GM18873 (cell line): ENCODE results near the gene PATJ.
A peak's percentile ranks its signal among the peaks of the same experiment; 100 is the strongest.
"Not testable (repeated sequence)": the region's sequence is repeated elsewhere in the genome, so short reads cannot be mapped to it uniquely, and the experiment has no call there.

Experiments used
- ATAC-seq: cut with Tn5 transposase; IDR thresholded peaks from one replicate; pipeline ENCODE4 v1.9.1; 2021; ENCODE audit warnings: mild to moderate bottlenecking, moderate library complexity, moderate number of reproducible peaks; ENCODE audit not compliant: unreplicated experiment, low FRiP score

PATJ gene

DNA sequence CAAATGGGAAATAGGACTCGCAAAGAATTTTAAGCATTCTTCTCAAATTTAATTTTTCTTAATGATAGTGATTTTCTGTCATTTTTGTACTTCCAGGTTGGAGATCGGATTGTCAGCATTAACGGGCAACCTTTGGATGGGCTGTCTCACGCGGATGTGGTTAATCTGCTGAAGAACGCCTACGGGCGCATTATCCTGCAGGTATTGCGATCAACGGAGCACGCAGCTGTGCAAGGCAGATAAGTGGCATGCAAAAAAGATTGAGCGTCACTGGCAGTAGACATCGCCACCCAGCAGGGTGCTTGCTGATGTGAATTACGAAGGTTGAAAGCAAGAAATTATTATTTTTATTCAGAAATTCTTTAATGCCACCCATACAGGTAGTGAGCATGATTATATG is 386.5 kb downstream of the PATJ start:
- ATAC-seq = no peak

DNA sequence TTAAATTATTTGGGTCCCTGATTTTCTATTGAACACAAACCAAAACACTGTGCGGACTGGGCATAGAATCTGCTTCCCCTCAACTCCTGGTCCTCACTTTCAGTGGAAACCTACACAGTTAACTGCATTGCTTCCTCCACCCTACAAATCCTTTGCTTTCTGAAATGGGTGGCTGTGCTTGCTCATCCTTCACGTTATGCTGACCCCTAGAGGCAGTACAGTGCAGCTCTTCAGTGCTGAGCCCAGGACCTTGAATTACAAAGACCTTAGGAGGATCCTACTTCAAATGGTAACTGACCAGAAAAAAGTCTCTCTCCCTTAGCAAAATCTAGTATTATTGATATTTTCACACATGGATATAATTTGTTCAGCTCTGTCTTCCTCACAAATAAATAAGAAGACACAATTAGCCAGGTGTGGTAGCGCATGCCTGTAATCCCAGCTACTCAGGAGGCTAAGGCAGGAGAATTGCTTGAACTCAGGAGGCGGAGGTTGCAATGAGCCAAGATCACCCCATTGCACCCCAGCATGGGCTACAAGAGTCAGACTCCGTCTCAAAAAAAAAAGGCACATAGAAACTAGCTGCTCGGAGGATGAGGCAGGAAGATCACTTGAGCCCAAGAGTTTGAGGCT is 388.9 kb downstream of the PATJ start:
- peak; percentile 52 for ATAC-seq

DNA sequence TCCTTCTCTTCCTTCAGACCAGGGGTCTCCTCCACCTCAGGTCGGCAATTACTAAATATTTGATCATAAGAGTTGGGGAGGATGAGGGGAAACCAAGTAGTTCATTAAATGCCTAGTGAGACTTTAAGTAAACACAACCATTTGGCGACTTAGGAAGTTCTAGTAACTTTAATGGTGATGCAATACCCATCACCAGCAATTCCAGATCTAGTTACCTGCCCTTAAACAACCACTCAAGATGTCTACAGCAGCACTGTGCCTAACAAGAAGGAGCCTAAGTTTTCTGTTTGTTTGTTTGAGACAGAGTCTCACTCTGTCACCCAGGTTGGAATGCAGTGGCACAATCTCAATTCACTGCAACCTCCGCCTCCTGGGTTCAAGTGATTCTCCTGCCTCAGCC is 395.7 kb downstream of the PATJ start:
- no peak for ATAC-seq

DNA sequence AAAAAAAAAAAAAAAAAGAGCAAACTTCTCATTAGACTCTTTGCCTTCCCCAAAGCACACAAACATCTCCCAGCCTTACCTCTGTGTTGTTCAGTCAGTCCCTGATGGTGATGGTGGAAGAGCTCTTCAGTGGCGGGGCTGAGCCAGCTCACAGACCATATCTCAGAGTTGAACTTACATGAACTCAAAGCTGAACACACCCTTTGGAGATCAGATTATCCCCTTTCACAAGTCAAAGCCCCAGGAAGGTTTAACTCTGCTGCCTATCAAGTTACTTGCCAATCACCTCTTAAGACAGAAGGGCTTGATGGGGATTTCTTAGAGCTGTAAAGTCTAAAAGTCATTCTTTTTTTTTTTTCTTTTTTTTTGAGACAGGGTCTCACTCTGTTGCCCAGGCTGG is 397.1 kb downstream of the PATJ start:
- no peak for ATAC-seq

DNA sequence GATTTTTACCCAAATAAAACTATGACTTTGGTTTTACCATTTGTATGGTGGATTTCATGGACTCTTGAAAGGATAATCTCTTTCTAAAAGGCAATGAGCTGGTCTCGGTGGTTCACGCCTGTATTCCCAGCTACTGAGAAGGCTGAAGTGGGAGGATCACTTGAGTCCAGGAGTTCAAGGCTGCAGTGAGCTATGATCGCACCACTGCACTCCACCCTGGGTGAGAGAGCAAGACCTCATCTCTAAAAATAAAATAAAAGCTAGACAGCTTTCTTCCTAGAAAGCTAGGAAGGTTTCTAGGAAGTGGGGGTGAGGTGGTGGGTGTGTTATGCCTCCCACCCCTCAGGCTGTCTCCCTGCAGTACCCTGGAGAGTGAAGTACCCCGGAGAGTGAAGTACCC is 398.4 kb downstream of the PATJ start:
- ATAC-seq = no peak

DNA sequence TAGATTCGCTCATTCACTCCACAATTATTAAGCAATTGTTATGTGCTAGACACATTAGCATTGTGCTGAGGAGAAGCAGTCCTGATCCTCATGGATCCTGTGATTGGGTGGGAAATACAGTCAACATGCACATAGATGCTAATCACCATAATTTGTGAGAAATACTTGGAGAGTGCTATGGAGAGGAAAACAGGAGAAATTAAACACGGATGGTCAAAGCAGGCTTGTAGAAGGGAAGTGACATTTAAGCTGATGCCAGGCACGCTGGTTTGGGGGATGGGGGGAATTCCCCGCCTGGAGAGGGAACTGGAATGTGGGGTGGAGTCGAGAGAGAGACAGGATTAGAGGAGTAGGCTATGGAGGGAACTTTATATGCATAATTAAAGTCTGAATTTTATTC is 400.2 kb downstream of the PATJ start:
- ATAC-seq = no peak

DNA sequence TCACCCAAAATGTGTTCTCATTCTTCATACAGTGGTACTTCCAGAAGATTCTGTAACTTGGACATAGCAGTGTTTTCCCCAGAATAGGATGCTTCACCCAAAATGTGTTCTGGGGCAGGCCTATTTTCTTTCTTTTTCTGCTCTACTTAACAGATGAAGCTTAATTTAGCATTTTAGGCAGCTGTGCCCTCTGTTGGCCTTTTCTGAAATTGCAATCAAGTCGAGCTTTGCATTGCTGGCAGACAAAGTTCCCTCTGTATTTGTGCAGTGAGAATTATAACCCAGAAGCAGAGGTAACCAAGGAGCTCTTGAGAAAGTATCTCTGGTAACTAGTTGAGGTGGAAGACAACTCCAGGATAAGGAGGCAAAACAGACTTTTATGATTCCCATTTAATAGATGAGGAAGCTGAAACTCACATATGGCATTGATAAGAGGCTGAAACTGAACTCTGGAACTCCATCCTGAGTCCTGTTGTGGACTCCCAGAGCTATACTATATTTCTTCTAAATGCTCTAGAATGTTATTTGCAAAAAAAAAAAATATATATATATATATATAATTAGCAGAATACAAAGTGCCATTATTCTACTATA is 402.1 kb downstream of the PATJ start:
- ATAC-seq = no peak

DNA sequence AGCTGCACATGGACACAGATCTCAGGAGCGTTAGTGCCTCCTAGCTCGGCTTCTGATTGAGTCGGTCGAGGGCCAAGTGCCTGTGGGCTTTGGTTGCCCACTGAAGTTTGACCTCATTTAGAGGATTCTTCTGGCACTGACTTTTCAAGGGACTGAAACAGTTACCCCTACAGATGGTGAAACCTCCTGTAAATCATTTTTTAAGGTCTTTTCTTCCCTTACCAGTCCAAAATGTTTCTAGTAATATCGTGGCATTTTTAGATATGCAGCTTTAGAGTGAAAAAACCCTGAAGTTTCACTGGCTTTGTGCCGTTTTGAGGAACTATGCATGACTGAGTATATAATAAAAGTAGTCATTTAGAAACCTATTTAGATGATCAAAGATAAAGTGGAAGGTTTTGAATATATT is 417.7 kb downstream of the PATJ start:
- peak; percentile 72 for ATAC-seq

DNA sequence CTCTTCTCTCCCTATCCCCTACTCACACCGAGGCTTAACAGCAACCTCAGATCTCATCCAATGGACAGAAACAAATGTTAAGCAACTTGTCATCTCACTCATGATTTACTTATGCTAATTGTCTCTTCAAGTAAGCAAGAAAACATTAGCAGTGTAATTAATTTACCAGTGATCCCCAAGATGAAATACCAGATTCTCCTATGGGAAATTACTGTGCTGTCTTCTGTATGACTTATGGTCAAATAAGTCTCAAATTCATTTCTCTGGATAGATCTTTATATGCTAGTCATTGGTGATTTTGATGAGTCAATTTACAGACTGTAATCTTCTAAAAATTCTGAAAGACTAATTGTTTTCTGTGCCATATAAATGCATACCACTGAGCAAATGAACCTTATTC is 419.4 kb downstream of the PATJ start:
- ATAC-seq = no peak

DNA sequence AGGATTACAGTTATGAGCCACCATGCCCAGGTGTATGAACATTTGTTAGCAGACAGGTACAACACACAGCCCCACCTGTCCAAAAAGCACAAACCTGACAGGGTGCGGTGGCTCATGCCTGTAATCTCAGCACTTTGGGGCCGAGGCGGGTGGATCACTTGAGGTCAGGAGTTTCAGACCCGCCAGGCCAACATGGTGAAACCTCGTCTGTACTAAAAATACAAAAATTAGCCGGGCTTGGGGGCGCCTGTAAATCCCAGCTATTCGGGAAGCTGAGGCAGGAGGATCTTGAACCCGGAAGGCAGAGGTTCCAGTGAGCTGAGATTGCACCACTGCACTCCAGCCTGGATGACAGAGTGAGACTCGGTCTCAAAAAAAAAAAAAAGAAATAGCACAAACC is 428.1 kb downstream of the PATJ start:
- not testable (repeated sequence) for ATAC-seq

DNA sequence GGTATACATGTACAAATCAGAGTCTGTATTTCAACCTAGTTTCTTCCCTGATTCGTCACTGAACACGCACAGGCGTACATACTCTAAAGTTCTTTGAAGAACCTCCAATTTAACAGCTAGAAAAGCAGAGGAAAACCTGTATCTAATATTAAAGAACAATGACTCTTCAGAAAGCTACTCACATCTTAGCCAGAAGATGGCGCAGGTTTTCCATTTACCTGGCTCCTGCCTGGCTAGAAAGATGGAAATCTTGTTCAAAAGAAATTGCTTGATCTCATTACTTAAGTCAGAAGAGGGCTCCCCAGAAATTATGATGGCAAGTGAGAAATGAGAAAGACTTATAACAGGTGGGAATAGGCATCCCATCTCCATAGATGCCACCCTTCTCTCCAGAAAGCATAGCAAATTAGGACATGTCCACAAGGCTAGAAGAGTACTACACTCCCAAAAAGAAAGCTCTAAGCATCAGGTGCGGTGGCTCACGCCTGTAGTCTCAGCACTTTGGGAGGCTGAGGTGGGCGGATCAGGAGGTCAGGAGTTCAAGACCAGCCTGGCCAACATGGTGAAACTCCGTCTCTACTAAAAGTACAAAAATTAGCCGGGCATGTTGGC is 433.4 kb downstream of the PATJ start:
- ATAC-seq = no peak

DNA sequence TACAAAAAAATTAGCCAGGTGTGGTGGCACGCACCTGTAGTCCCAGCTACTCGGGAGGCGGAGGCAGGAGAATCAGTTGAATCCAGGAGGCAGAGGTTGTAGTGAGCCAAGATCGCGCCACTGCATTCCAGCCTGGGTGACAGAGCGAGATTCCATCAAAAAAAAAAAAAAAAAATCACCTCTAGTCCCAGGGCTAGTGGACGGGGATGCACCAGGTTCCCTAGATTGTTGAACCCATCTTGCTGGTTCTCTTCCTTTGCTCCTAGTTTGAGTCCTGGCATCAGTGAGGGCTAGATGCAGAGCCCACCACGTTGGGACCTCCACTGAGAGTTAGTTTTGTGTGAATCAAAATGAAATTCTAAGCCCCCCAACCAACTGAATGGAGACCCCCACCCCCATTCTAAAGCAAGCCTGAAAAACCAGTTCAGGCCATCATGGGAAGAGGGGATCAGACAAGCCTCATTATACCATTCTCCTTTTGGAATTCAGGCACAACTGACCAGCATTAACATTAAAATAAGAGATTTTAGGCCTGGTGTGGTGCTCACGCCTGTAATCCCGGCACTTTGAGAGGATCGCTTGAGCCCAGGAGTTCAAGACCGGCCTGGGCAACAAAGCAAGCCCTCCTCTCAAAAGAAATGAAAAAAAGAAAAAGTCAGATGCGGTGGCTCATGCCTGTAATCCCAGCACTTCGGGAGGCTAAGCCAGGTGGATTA is 434.5 kb downstream of the PATJ start:
- no peak for ATAC-seq

DNA sequence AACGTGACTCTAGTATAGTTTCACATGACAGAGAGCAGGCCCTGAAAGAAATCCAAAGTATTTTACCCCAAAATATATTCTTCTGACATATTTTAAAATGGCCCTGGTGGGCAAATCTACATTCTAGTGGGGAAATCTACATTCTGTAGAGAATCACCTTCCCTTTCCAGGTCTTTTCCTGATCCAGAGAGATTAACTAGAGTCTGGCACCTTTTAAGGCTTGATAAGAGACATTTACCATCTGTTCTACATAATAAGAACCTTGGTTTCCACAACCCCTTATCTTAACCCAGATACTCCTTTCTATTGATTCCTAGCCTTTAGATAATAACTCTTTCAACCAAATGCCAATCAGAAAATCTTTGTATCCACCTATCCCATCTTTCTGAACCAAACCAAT is 435.3 kb downstream of the PATJ start:
- no peak for ATAC-seq

DNA sequence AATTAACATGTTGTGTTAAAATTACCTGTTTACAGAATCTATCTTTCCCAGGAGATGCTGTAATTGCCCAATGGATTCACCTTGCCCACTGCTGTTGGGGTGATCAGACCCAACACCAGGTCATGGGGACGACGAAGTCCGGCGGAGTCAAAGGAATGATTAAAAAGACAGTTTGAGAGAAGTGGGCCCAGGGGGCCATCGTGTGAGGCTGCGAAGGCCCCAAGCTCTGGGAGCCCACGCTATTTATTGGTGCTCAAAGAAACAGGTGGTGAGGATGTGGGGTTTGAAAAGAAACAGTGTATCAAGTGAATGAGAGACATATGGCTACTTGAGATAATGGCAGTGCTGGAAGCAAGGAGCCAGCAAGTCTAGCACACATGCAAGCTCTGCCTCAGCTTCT is 436.1 kb downstream of the PATJ start:
- ATAC-seq = no peak

DNA sequence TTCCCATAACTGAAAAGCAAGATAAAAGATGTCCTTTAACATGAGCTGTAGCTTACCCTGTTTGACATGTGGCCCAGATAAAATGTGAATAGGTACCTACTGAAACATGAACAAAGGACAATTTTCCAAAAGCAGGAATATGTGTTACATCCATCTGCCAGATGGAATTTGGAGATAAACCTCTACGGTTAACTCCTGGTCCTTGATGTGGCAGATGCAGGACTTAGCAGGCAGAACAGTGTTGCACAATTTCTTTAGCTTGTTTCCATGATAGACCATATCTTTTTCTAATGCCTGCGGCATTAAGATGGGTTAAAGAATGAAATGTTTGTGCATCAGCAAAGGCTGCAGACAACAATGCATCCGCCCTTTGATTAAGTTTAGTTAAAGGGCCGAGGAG is 437.8 kb downstream of the PATJ start:
- not testable (repeated sequence) for ATAC-seq

DNA sequence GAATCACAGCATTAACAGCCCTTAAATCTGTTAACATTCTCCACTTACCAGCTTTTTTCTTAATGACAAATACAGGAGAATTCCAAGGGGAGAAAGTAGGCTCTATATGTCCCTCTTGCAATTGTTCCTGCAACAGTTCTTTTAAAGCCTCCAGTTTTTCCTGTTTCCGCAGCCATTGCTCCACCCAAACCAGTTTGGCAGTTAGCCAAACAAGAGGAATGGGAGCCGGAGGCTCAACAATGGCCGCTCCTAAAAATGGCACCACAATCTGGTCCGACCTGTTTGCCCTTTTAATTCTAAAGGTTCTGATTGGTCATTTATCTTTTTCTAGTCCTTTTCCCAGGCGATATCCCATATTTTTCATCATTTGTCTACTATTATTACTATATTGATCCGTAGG is 438.4 kb downstream of the PATJ start:
- ATAC-seq = no peak

DNA sequence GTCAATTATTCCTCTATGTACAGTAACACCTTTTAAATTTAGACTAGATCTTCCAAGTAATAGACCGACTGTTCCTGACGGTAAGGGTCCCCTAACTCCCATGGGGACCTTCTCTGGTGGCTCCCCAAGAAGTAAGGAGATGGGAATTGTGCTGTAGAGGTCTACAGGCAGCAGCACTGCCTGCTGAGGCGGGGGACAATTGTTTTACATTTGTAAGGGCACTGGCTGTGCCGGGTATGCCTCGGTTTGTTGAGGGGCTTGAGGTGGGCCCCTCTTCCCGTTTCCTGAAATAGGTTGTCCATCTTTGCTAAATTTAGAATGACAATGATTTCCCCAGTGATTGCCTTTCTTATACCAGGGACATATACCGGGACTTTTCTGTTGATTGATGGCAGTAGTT is 439.3 kb downstream of the PATJ start:
- ATAC-seq = no peak

DNA sequence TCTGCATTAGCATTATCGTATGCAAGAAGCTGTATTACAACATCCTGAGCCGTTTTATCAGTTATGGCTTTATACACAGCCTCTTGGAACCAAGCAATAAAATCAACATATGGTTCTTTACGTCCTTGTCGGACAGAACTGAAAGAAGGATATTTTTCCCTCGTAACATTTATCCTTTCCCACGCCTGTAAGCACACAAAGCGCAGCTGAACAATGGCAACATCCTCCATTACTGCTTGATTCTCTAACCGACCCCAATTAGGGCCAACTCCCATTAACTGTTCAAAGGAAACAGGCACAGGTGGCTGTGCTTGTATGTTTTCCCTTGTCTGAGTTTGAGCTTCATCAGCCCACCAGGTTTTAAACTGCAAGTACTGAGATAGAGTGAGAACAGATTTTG is 439.9 kb downstream of the PATJ start:
- ATAC-seq = not testable (repeated sequence)

DNA sequence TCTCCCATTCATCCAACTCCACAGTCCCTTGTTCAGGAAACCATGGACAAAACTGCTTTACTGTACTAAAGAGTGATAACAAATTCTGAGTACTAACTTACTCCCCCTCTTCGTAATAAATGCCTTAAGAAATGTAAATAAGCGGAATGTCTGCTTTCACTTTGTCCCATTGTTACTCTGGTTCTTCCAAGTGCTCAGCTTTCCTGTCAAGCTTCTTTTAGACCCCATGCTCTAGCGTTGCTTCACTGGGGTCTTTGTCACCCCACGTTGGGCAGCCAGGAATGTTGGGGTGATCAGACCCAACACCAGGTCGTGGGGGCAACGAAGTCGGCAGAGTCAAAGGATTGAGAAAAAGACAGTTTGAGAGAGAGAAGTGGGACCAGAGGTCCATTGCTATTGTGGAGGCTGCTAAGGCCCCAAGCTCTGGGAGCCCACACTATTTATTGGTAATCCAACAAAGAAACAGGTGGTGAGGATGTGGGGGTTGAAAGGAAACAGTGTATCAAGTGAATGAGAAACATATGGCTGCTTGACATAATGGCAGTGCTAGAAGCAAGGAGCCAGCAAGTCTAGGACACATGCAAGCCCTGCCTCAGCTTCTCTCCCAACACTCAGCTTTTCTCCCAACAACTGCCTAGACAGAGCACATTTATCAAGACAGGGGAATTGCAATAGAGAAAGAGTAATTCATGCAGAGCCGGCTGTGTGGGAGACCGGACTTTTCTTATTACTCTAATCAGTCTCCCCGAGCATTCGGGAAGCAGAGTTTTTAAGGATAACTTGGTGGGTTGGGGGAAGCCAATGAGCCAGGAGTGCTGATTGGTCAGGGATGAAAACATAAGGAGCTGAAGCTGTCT is 441.1 kb downstream of the PATJ start:
- ATAC-seq = not testable (repeated sequence)

DNA sequence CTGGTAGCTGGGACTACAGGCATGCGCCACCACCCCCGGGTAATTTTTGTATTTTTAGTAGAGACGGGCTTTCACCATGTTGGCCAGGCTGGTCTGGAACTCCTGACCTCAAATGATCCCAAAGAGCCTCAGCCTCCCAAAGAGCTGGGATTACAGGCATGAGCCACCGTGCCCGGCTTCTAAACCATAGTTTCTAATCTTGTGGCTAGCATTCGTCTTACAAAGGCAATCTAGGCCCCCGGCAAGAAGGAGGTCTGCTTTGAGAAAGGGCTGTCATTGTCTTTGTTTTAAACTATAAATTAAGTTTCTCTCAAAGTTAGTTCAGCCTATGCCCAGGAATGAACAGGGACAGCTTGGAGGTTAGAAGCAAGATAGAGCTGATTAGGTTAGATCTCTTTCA is 442.1 kb downstream of the PATJ start:
- no peak for ATAC-seq

DNA sequence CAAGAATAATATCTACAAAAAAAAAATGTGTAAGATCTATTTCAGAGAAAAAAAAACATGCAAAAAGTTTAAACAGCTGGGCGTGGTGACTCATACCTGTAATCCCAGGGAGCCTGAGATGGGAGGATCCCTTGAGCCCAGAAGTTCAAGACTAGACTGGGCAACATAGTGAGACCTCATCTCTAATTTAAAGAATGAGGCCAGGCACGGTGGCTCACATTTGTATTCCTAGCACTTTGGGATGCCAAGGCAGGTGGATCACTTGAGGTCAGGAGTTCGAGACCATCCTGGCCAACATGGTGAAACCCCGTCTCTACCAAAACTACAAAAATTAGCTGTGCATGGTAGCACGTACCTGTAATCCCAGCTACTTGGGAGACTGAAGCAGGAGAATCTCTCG is 443.0 kb downstream of the PATJ start:
- not testable (repeated sequence) for ATAC-seq
